Keratinocyte (primary cell): ENCODE results near the gene PPARA. TPM values are rescaled to one million over a fixed set of nuclear protein-coding genes. Genes with fewer than 3 reads are reported as not detected.

ENCODE experiments used
- DNase-seq: peaks from one replicate; pipeline ENCODE4 v3.0.0-alpha.2; 2011; ENCODE audit warnings: low read depth, missing footprints, low spot score
- FAIRE-seq: peaks from 2 replicates; lab custom pipeline; 2011; peaks lifted over from hg19 to GRCh38; lab: Jason Lieb, UNC
- H2AFZ ChIP-seq: 2 replicates; pipeline ENCODE4 v1.6.0; 2012; ENCODE audit warnings: low read length, control low read depth, inconsistent platforms; ENCODE audit not compliant: control insufficient read depth
- H3K27ac ChIP-seq: 2 replicates; pipeline ENCODE4 v1.5.1; 2011; ENCODE audit warnings: low read length; ENCODE audit not compliant: control insufficient read depth, insufficient read depth
- H3K27me3 ChIP-seq: 3 replicates; pipeline ENCODE4 v1.6.0; 2011; ENCODE audit warnings: low read length; ENCODE audit not compliant: control insufficient read depth, insufficient read depth; ENCODE audit errors: extremely low read depth
- H3K36me3 ChIP-seq, 2 experiments: 2 replicates in 1 of 2; 3 replicates in 1 of 2; pipeline ENCODE4 v1.5.1; 2011; ENCODE audit warnings: low read length in 2 of 2, mild to moderate bottlenecking in 1 of 2; ENCODE audit not compliant: control insufficient read depth in 2 of 2, insufficient read depth in 2 of 2; ENCODE audit errors: extremely low read depth in 1 of 2
- H3K4me1 ChIP-seq: 3 replicates; pipeline ENCODE4 v1.5.1; 2011; ENCODE audit warnings: low read length; ENCODE audit not compliant: control insufficient read depth, insufficient read depth; ENCODE audit errors: extremely low read depth
- H3K4me2 ChIP-seq: 3 replicates; pipeline ENCODE4 v1.6.0; 2011; ENCODE audit warnings: low read depth, low read length; ENCODE audit not compliant: control insufficient read depth, insufficient read depth; ENCODE audit errors: extremely low read depth
- H3K4me3 ChIP-seq, 3 experiments: fragments of 200-600 bp in 1 of 3; sonication (generic) in 1 of 3; 2 replicates in 2 of 3; 3 replicates in 1 of 3; pipeline ENCODE4 v1.5.1; 2011 to 2016; ENCODE audit warnings: low read length in 3 of 3, mild to moderate bottlenecking in 3 of 3, control low read depth in 2 of 3, inconsistent platforms in 1 of 3, low read depth in 1 of 3, mixed read lengths in 1 of 3, mixed run types in 1 of 3, moderate library complexity in 1 of 3; ENCODE audit not compliant: control insufficient read depth in 2 of 3, insufficient read depth in 2 of 3; ENCODE audit errors: extremely low read depth in 1 of 3
- H3K79me2 ChIP-seq: 2 replicates; pipeline ENCODE4 v1.6.0; 2012; ENCODE audit warnings: low read length; ENCODE audit not compliant: control insufficient read depth, insufficient read depth
- H3K9ac ChIP-seq: 3 replicates; pipeline ENCODE4 v1.6.0; 2011; ENCODE audit warnings: low read length; ENCODE audit not compliant: control insufficient read depth, insufficient read depth; ENCODE audit errors: extremely low read depth
- H3K9me1 ChIP-seq: 3 replicates; pipeline ENCODE4 v1.6.0; 2011; ENCODE audit warnings: low read length; ENCODE audit not compliant: control insufficient read depth, insufficient read depth; ENCODE audit errors: extremely low read depth
- H3K9me3 ChIP-seq: 2 replicates; pipeline ENCODE4 v1.5.1; 2012; ENCODE audit warnings: low read depth, low read length; ENCODE audit not compliant: control insufficient read depth
- H4K20me1 ChIP-seq: 3 replicates; pipeline ENCODE4 v1.6.0; 2011; ENCODE audit warnings: low read length; ENCODE audit not compliant: control insufficient read depth, insufficient read depth; ENCODE audit errors: extremely low read depth
- CTCF ChIP-seq, 3 experiments: IDR thresholded peaks in 1 of 3; conservative IDR thresholded peaks in 1 of 3; optimal IDR thresholded peaks in 1 of 3; 2 replicates in 2 of 3; 3 replicates in 1 of 3; pipeline versions ENCODE3 to v1.5.1; 2011; ENCODE audit warnings: low read length in 3 of 3, mild to moderate bottlenecking in 3 of 3, moderate library complexity in 2 of 3, control low read depth in 1 of 3, inconsistent platforms in 1 of 3; ENCODE audit not compliant: insufficient read depth in 2 of 3; ENCODE audit errors: extremely low read depth in 1 of 3
- EZH2 ChIP-seq: IDR thresholded peaks from one replicate; pipeline ENCODE4 v1.6.1; 2012; ENCODE audit warnings: inconsistent platforms, mild to moderate bottlenecking, low read length, moderate library complexity
- dilution Hi-C: fragments of 300-500 bp; cut with MboI; formaldehyde crosslinking; loops from one replicate; pipeline ENCODE4 v1.7.0; 2020; ENCODE audit warnings: low sequenced_read_pairs; ENCODE audit not compliant: extremely low pct_ligation_motif_present
- polyA plus RNA-seq, 5 experiments: library from polyadenylated mRNA; depleted of rRNA in 3 of 5; stranded (reverse) in 3 of 5; stranded (forward) in 1 of 5; unstranded in 1 of 5; fragments of >200 nt; gene quantifications; 1 replicate in 1 of 5; 2 replicates in 3 of 5; 3 replicates in 1 of 5; pipeline versions ENCODE4 v1.2.1 to v1.2.3, GENCODE V29; 2011 to 2012; ENCODE audit warnings: missing spikeins in 2 of 5, low read depth in 1 of 5, low replicate concordance in 1 of 5

The PPARA gene
- polyA plus RNA-seq, 1 donor (not counting 4 experiments of a cell fraction or from before 2014, with no cell fraction given): 4.9 TPM

GRCh38 chr22:46119729-46120419 is 30.5 kb upstream of the PPARA start:
- Histone ChIP-seq H2AFZ (no peak overlapping the region), H3K9ac (no peak overlapping the region), H3K4me1 (peaks cover 2% of the 10 kb centered on the region), H3K4me2 (no peak overlapping the region), H3K36me3 (no peaks in the 10 kb centered on the region), H3K9me1 (no peaks in the 10 kb centered on the region), H3K27ac (no peak overlapping the region), H3K4me3 (no peak overlapping the region), H4K20me1 (peaks cover 12% of the 10 kb centered on the region), H3K79me2 (no peaks in the 10 kb centered on the region), H3K9me3 (no peaks in the 10 kb centered on the region), H3K27me3 (no peaks in the 10 kb centered on the region)
- FAIRE-seq: no peak
- no peak for DNase-seq
- TF ChIP-seq EZH2 (no peak), CTCF (optimal IDR thresholded peaks at IDR 0.05 in 1 of 3, IDR thresholded peaks at IDR 0.05 in 1 of 3, conservative IDR thresholded peaks at IDR 0.05 in 1 of 3; ENCODE audit: extremely low read depth in 1 of 3, insufficient read depth in 2 of 3, low read length in 3 of 3) (no peak)
- dilution Hi-C loops: no loop called here

GRCh38 chr22:46120420-46120737 is 29.9 kb upstream of the PPARA start:
- dilution Hi-C loops: no loop called here
- no peak overlapping the region for H3K9ac ChIP-seq

More at GRCh38 chr22:46120420-46120737, 29.9 kb upstream of the PPARA start:
- DNase-seq: no peak
- Histone ChIP-seq H3K27me3 (no peaks in the 10 kb centered on the region), H3K9me3 (no peaks in the 10 kb centered on the region), H3K79me2 (no peaks in the 10 kb centered on the region), H2AFZ (no peak overlapping the region), H3K27ac (no peak overlapping the region), H3K4me3 (no peak overlapping the region), H3K36me3 (no peaks in the 10 kb centered on the region), H3K4me1 (peaks cover 2% of the 10 kb centered on the region), H3K9me1 (no peaks in the 10 kb centered on the region), H4K20me1 (peaks cover 10% of the 10 kb centered on the region), H3K4me2 (no peak overlapping the region)
- TF ChIP-seq EZH2: no peak
- TF ChIP-seq CTCF (optimal IDR thresholded peaks at IDR 0.05 in 1 of 3, IDR thresholded peaks at IDR 0.05 in 1 of 3, conservative IDR thresholded peaks at IDR 0.05 in 1 of 3; ENCODE audit: extremely low read depth in 1 of 3, insufficient read depth in 2 of 3, low read length in 3 of 3): no peak
- FAIRE-seq: no peak
